ENCODE results near the gene A1BG.

DNA sequence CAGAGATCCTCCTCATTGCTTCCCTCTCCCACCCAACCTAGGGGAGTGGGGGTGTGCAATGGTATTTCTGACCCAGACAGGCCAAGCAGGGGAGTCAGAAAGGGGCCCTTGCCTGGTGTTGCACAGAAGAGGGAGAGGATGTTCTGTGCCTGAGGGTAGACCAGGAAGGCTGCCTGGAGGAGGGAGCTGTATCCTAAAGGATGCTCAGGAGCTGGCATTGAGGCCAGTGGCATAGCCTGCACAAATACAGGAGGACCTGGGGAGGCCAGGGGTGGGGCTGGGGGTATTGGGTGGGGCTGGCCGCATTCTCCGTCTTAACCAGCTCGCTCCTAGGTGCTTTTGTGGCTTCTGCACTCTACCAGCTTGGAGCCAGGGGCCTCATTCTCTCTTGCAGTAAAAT is 46.6 kb upstream of the A1BG start:
- TF ChIP-seq EP300 (IDR thresholded peaks at IDR 0.05) = no peak
- TF ChIP-seq, protein P1, sequence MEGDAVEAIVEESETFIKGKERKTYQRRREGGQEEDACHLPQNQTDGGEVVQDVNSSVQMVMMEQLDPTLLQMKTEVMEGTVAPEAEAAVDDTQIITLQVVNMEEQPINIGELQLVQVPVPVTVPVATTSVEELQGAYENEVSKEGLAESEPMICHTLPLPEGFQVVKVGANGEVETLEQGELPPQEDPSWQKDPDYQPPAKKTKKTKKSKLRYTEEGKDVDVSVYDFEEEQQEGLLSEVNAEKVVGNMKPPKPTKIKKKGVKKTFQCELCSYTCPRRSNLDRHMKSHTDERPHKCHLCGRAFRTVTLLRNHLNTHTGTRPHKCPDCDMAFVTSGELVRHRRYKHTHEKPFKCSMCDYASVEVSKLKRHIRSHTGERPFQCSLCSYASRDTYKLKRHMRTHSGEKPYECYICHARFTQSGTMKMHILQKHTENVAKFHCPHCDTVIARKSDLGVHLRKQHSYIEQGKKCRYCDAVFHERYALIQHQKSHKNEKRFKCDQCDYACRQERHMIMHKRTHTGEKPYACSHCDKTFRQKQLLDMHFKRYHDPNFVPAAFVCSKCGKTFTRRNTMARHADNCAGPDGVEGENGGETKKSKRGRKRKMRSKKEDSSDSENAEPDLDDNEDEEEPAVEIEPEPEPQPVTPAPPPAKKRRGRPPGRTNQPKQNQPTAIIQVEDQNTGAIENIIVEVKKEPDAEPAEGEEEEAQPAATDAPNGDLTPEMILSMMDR (IDR thresholded peaks at IDR 0.05) = no peak
- TF ChIP-seq SMC3 (IDR thresholded peaks at IDR 0.05) = no peak
- TF ChIP-seq, protein P2, sequence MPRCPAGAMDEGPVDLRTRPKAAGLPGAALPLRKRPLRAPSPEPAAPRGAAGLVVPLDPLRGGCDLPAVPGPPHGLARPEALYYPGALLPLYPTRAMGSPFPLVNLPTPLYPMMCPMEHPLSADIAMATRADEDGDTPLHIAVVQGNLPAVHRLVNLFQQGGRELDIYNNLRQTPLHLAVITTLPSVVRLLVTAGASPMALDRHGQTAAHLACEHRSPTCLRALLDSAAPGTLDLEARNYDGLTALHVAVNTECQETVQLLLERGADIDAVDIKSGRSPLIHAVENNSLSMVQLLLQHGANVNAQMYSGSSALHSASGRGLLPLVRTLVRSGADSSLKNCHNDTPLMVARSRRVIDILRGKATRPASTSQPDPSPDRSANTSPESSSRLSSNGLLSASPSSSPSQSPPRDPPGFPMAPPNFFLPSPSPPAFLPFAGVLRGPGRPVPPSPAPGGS (IDR thresholded peaks at IDR 0.05) = no peak
- TF ChIP-seq, protein P3, sequence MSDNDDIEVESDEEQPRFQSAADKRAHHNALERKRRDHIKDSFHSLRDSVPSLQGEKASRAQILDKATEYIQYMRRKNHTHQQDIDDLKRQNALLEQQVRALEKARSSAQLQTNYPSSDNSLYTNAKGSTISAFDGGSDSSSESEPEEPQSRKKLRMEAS (IDR thresholded peaks at IDR 0.05) = no peak
- no peak for TF ChIP-seq FOSB (CRISPR knock-in tag; IDR thresholded peaks at IDR 0.05)
- TF ChIP-seq RFX5 (IDR thresholded peaks at IDR 0.05) = no peak
- TF ChIP-seq ZC3H11A (IDR thresholded peaks at IDR 0.05) = no peak
- TF ChIP-seq JUN (IDR thresholded peaks at IDR 0.05) = no peak
- TF ChIP-seq POLR2A (IDR thresholded peaks at IDR 0.05; ENCODE audit: low read length) = no peak
- no peak for TF ChIP-seq ZNF302 (CRISPR knock-in tag; IDR thresholded peaks at IDR 0.05)
- TF ChIP-seq, protein P4, sequence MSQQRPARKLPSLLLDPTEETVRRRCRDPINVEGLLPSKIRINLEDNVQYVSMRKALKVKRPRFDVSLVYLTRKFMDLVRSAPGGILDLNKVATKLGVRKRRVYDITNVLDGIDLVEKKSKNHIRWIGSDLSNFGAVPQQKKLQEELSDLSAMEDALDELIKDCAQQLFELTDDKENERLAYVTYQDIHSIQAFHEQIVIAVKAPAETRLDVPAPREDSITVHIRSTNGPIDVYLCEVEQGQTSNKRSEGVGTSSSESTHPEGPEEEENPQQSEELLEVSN (IDR thresholded peaks at IDR 0.05; ENCODE audit: borderline replicate concordance, low read depth) = no peak
